Eye (tissue), 1 donor: Measurements from ENCODE around the gene RAB24.
"Not testable (repeated sequence)": the region's sequence is repeated elsewhere in the genome, so short reads cannot be mapped to it uniquely, and the experiment has no call there.

Experiments used
- DNase-seq: peaks from one replicate; pipeline ENCODE4 v3.0.0-alpha.2; 2015

The RAB24 gene

GRCh38 chr5:177310757-177311391 is 7.4 kb upstream of the RAB24 start:
- no peak for DNase-seq

- DNase-seq: no peak
Measured at GRCh38 chr5:177310332-177310731, 6.8 kb upstream of the RAB24 start.

GRCh38 chr5:177309351-177310191 is 6.1 kb upstream of the RAB24 start:
- DNase-seq: peak; percentile 81

- no peak for DNase-seq
Measured at GRCh38 chr5:177308740-177309139, 5.2 kb upstream of the RAB24 start.

- DNase-seq: no peak
Measured at GRCh38 chr5:177307544-177308363, 4.2 kb upstream of the RAB24 start.

- DNase-seq: no peak
Measured at GRCh38 chr5:177306674-177307543, 3.4 kb upstream of the RAB24 start.

- DNase-seq: not testable (repeated sequence)
Measured at GRCh38 chr5:177306103-177306640, 2.7 kb upstream of the RAB24 start.

GRCh38 chr5:177304392-177305119 is 1.0 kb upstream of the RAB24 start:
- DNase-seq: no peak

- no peak for DNase-seq
Measured at GRCh38 chr5:177303925-177304391, 439 bp upstream of the RAB24 start.

- no peak for DNase-seq
Measured at GRCh38 chr5:177302354-177303110, 987 bp downstream of the RAB24 start.

GRCh38 chr5:177301503-177302165 is 1.9 kb downstream of the RAB24 start:
- peak; percentile 30 for DNase-seq

- DNase-seq: no peak
Measured at GRCh38 chr5:177300951-177301350, 2.6 kb downstream of the RAB24 start.

GRCh38 chr5:177300236-177300880 is 3.2 kb downstream of the RAB24 start:
- peak; percentile 26 for DNase-seq

GRCh38 chr5:177299697-177300096 is 3.8 kb downstream of the RAB24 start:
- DNase-seq: no peak

GRCh38 chr5:177297922-177298321 is 5.6 kb downstream of the RAB24 start:
- no peak for DNase-seq

- no peak for DNase-seq
Measured at GRCh38 chr5:177296581-177296980, 6.9 kb downstream of the RAB24 start.

GRCh38 chr5:177295924-177296323 is 7.6 kb downstream of the RAB24 start:
- no peak for DNase-seq

- no peak for DNase-seq
Measured at GRCh38 chr5:177294632-177295031, 8.9 kb downstream of the RAB24 start.

GRCh38 chr5:177293819-177294581 is 9.5 kb downstream of the RAB24 start:
- DNase-seq: no peak
